ENCODE measurements around the gene NEXN.
"Not testable (repeated sequence)": the region's sequence is repeated elsewhere in the genome, so short reads cannot be mapped to it uniquely, and the experiment has no call there.

The NEXN gene

GRCh38 chr1:77906019-77906545, 17.7 kb downstream of the NEXN start:
- DNase-seq = no peak

GRCh38 chr1:77906624-77907023, 18.2 kb downstream of the NEXN start:
- no peak for DNase-seq

DNA sequence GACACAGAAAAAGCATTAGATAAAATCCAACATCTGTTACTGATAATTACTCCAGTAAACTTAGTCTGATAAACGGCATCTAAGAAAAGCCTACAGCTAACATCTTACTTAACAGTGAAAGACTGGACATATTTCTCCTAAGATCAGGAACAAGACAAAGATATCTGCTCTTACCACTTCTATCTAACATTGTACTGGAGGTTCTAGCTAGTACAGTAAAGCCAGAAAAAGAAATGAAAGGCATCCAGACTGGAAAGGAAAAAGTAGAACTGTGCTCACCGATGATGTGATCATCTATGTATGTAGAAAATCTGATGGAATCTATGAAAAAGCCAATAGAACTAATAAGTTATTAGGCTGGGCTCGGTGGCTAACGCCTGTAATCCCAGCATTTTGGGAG, 21.7 kb downstream of the NEXN start:
- DNase-seq = no peak

DNA sequence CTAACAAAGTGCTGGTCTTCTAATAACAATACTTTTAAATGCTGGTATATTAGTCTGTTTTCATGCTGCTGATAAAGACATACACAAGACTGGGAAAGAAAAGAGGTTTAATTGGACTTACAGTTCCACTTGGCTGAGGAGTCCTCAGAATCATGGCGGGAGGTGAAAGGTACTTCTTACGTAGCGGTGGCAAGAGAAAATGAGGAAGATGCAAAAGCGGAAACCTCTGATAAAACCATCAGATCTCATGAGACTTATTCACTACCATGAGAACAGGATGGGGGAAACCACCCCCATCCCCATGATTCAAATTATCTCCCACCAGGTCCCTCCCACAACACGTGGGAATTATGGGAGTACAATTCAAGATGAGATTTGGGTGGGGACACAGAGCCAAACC, 30.5 kb downstream of the NEXN start:
- DNase-seq = not testable (repeated sequence)

GRCh38 chr1:77925518-77925917, 37.1 kb downstream of the NEXN start:
- no peak for DNase-seq

DNA sequence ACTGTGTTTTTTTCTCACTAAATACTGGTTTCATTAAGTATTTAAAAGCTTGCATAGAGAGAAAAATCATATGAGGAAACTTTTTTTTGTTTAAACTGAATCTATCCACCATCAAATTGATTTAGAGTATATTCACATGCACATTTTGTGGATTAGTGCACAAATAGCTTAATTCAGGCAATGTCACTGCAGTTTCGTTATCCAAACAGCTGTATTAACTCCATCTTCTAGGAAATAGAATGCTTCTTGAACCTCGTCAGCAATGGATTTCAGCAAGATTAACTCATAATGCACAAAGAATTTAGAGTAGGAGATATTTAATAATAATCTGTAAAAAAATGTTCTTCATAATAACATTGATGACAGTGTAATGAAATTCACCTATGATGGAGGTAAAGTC, 37.5 kb downstream of the NEXN start:
- no peak for DNase-seq

DNA sequence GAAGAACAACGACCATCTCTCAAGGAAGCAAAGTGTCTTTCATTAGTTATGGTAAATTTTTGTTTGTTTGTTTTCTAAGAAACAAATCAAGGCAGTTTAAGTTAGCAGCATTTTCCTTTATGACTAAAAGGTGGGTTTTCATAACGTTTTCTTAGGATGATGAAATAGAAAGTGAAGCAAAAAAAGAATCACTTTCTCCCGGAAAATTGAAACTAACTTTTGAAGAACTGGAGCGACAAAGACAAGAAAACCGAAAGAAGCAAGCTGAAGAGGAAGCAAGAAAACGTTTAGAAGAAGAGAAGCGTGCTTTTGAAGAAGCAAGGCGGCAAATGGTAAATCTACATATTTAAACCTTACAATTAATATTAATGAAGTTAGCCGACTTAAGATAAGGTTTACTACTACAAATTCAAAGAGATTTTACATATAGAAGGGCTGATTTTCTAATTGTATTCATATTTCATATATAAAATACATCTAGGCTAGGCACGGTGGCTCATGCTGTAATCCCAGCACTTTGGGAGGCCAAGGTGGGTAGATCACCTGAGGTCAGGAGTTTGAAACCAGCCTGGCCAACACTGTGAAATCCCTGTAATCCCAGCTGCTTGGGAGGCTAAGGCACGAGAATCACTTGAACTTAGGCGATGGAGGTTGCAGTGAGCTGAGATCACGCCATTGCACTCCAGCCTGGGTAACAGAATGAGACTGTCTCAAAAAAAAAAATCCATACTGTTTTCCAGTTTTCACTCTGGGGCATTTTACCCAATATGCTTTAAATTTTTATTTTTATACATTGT, 38.3 kb downstream of the NEXN start:
- DNase-seq = no peak

DNA sequence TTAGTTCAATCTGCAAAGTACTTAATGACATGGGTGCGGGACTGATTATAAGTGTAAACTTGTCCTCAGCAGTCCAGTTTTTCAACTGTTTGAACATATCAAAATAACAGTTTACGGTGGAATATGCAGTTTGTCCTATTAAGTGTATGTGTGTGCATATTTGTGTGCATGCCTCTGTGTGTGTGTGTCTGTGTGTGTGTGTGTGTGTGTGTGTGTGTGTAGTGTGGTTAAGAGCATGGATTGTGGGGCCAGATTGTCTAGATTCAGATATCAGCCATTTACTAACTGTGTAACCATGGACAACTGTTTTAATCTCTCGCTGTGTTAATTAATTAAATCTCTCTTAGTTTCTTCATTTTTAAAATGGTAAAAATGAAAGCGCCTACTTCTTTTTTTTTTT, 39.0 kb downstream of the NEXN start:
- DNase-seq = no peak

DNA sequence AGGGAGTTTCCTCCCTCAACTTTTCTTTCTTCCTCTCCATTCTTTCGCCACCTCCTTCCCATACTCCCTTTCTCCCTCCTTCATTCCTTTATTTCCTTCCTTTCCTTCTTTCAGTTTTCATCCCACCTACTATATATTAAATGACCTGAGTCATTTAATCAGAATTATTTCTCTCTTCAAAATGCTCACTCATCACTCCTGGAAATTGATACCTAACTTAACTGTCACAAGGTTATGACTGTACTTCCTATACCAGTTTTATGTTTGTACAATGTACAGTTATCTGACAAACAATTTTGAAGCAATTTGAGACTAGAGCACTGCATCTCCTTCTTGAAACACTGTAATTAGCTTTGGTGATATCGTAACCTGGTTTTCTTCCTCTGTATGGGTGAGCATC, 41.4 kb downstream of the NEXN start:
- no peak for DNase-seq

- DNase-seq = no peak
Measured at GRCh38 chr1:77938651-77939050, 50.2 kb downstream of the NEXN start.

DNA sequence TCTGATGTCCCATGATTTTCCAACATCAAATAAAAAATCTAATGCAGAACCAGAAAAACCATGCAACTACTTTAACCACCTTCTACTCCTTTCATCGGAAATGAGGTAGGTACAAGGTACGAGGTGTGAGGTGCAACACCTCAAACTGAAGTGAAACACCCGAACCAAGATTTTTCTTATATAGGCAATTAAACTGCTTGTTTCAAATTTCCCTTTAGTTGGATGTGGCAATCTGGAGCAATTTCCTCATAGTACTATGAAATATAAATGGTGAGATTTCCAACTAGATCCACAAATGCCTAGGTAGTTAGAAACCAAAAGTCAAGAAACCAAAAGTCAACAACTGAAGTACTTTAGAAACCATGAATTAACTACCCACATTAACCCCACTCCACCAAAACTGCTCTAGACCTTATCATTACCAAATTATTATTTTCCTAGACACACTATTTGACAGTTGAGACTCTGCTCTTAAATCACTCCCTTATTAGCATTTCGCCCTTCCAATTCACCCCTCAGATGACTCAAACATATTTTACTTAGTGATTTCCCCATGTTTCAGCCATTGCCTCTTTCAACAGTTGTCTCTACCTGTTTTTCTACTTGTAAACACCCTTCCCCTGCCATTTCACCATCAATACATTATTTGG, 52.6 kb downstream of the NEXN start:
- no peak for DNase-seq

- DNase-seq = no peak
Measured at GRCh38 chr1:77942400-77943140, 54.1 kb downstream of the NEXN start.

DNA sequence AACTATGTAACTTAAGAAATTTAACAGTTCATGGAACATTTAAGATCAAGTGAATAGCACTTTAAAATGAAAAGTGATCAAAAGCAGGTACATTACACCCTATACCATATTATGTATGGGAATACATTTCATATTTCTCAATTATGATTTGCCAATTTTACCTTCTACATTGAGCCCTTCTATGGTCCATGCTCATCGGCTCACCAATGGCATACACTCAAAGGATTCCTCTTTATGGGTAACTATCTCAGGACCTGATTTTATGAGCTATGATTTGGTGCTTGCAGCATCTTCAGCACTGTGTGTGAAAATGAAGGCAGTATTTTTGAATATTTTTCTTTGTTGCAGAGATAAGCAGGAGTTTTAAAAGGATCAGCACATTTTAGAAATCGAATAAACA, 56.9 kb downstream of the NEXN start:
- no peak for DNase-seq

- no peak for DNase-seq
Measured at GRCh38 chr1:77948841-77949424, 60.5 kb downstream of the NEXN start.

- DNase-seq = no peak
Measured at GRCh38 chr1:77950873-77951272, 62.4 kb downstream of the NEXN start.

- no peak for DNase-seq
Measured at GRCh38 chr1:77951328-77951727, 62.9 kb downstream of the NEXN start.

GRCh38 chr1:77953907-77954306, 65.5 kb downstream of the NEXN start:
- DNase-seq = no peak

DNA sequence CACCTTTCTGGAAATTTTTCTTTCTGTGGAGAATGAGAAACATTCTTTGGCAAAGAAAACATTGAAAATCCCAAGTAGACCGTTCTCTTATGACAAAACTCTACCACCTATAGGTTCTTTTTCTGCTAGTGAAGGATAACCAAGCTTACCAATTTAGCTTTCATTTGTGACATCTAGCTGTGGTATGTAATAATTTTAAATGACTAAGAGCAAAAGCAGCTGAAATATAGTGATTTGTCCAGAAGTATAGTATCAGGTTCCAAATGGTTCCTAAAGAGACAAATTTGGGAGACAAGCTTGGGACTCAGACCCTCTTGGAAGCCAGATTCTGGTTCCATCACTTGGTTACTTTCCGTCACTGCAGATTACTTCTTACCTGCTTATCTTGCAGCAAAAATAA, 66.1 kb downstream of the NEXN start:
- DNase-seq = no peak

DNA sequence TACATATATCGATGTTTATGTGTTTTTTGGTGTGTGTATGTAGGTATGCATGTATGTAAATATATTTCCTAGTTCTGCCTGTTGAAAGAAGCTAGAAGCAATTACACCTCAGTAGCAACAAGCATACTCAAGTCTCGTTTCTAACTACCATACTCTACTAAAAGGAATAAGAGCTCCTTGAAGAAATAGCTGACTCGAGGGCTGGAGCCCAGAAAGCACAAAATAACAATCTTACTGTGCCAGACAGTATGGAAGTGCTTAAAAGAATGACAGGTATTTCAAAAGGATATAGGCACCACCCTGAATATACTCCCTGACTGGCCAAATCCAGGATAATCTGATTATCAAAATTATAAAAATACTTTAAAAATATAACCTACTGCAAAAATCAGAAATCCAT, 67.3 kb downstream of the NEXN start:
- DNase-seq = no peak

DNA sequence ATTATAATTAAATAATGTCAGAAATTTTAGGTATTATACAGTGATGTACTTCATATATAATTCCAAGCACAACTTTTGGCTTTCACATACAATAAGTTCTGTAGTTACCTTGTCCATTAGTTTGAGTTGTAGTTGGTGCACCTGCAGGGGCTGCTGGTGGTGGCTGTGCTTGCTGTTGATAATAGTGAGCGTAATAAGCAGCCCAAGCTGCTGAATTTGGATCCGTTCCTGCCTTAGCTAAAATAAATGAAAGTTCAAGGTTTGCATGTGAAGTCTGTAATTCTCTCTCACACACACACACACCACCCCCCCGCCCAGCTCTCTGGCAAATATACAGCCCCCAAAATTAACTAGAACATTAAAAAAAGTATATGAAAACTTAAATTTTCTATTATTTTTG, 68.0 kb downstream of the NEXN start:
- DNase-seq = no peak

DNA sequence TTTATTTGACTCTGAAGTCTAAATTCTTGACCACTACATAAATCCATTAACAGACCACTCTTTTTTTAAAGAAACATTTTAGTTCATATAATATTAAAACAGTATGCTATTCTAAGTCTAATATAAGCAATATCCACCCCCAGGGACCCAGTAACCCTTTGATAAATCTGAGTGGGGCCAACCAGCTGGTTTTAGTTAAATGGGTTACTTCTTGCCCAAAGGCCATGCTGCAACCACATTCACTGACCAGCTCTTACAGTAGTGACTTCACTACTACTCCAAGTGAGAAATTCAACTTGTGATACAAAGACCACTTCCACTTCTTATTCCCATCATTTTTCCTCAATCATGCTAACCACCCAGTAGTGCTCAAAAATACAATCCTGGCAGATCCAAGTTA, 70.0 kb downstream of the NEXN start:
- DNase-seq = no peak

- DNase-seq = no peak
Measured at GRCh38 chr1:77958850-77959249, 70.4 kb downstream of the NEXN start.

GRCh38 chr1:77961392-77961791, 73.0 kb downstream of the NEXN start:
- no peak for DNase-seq

Measured in stimulated activated CD4-positive, alpha-beta T cell treated with anti-CD3 and anti-CD28 coated beads, Interleukin-4, amount 100 ng/mL, for 24 hours (primary cell).